Measurements from ENCODE around the gene SPPL2C.

The SPPL2C gene

DNA sequence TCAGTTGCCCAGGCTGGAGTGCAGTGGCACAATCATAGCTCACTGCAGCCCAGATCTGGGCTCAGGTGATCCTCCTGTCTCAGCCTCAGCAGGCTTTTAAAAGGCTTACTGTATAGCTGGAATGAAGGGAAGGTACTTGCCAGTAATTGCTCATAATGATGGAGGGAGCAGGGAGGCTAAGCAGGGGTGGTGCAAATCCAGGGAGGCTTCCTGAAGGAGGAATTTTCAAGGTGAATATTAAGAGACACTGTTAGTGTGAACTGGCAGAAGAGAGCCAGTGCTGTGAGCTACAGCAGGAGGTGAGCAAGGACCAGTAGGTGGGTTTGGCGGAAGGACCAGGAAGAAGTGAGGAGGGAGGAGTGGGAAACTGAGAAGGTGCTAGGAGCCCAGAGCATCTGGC lies 35.8 kb upstream of the SPPL2C start:
- no peak for ATAC-seq
- TF ChIP-seq ARNTL (CRISPR knock-in tag; IDR thresholded peaks at IDR 0.05; ENCODE audit: borderline replicate concordance, low read depth) (no peak), ISL1 (CRISPR knock-in tag; IDR thresholded peaks at IDR 0.05) (no peak), ZNF565 (CRISPR knock-in tag; conservative IDR thresholded peaks at IDR 0.05; ENCODE audit: low read depth) (no peak), BACH2 (CRISPR knock-in tag; IDR thresholded peaks at IDR 0.05; ENCODE audit: borderline replicate concordance) (no peak), ZC3H10 (CRISPR knock-in tag; IDR thresholded peaks at IDR 0.05) (no peak), RARB (CRISPR knock-in tag; IDR thresholded peaks at IDR 0.05) (no peak), CSDC2 (CRISPR knock-in tag; IDR thresholded peaks at IDR 0.05) (no peak), ZNF8 (CRISPR knock-in tag; IDR thresholded peaks at IDR 0.05) (no peak)
- TF ChIP-seq, protein P1, sequence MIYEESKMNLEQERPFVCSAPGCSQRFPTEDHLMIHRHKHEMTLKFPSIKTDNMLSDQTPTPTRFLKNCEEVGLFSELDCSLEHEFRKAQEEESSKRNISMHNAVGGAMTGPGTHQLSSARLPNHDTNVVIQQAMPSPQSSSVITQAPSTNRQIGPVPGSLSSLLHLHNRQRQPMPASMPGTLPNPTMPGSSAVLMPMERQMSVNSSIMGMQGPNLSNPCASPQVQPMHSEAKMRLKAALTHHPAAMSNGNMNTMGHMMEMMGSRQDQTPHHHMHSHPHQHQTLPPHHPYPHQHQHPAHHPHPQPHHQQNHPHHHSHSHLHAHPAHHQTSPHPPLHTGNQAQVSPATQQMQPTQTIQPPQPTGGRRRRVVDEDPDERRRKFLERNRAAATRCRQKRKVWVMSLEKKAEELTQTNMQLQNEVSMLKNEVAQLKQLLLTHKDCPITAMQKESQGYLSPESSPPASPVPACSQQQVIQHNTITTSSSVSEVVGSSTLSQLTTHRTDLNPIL (CRISPR knock-in tag; IDR thresholded peaks at IDR 0.05; ENCODE audit: low read depth), result no peak
- TF ChIP-seq, protein P2, sequence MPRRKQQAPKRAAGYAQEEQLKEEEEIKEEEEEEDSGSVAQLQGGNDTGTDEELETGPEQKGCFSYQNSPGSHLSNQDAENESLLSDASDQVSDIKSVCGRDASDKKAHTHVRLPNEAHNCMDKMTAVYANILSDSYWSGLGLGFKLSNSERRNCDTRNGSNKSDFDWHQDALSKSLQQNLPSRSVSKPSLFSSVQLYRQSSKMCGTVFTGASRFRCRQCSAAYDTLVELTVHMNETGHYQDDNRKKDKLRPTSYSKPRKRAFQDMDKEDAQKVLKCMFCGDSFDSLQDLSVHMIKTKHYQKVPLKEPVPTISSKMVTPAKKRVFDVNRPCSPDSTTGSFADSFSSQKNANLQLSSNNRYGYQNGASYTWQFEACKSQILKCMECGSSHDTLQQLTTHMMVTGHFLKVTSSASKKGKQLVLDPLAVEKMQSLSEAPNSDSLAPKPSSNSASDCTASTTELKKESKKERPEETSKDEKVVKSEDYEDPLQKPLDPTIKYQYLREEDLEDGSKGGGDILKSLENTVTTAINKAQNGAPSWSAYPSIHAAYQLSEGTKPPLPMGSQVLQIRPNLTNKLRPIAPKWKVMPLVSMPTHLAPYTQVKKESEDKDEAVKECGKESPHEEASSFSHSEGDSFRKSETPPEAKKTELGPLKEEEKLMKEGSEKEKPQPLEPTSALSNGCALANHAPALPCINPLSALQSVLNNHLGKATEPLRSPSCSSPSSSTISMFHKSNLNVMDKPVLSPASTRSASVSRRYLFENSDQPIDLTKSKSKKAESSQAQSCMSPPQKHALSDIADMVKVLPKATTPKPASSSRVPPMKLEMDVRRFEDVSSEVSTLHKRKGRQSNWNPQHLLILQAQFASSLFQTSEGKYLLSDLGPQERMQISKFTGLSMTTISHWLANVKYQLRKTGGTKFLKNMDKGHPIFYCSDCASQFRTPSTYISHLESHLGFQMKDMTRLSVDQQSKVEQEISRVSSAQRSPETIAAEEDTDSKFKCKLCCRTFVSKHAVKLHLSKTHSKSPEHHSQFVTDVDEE (CRISPR knock-in tag; IDR thresholded peaks at IDR 0.05), result no peak

DNA sequence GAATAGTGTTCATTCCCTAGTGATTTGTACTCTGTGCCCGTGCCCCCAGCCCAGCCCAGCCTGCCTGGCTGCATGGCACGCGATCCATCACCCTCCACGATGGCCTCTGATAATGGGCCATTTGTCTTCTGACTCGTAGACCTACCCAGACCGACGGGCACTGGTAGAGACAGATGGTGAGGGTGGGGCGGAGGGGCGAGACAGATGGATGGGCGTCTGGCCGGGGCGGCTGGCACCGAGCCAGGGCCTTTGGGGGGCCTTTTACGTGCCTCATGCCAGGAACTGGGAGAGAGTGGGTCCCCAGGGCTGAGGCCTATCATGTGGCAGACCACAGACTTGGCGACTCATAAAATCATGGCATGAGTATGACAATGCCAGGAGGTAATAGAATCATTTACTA lies 35.2 kb upstream of the SPPL2C start:
- TF ChIP-seq TOX (CRISPR knock-in tag; IDR thresholded peaks at IDR 0.05; ENCODE audit: borderline replicate concordance) (no peak), ZFP30 (CRISPR knock-in tag; IDR thresholded peaks at IDR 0.05) (no peak), ISL1 (CRISPR knock-in tag; IDR thresholded peaks at IDR 0.05) (no peak), ESRRG (CRISPR knock-in tag; IDR thresholded peaks at IDR 0.05) (no peak), ZNF70 (CRISPR knock-in tag; IDR thresholded peaks at IDR 0.05) (no peak), OSR1 (CRISPR knock-in tag; IDR thresholded peaks at IDR 0.05) (no peak), BACH2 (CRISPR knock-in tag; IDR thresholded peaks at IDR 0.05; ENCODE audit: borderline replicate concordance) (no peak), PPARA (CRISPR knock-in tag; IDR thresholded peaks at IDR 0.05; ENCODE audit: borderline replicate concordance) (no peak), ZNF8 (CRISPR knock-in tag; IDR thresholded peaks at IDR 0.05) (no peak)
- TF ChIP-seq, protein P2 (CRISPR knock-in tag; IDR thresholded peaks at IDR 0.05), result no peak
- TF ChIP-seq, protein P3, sequence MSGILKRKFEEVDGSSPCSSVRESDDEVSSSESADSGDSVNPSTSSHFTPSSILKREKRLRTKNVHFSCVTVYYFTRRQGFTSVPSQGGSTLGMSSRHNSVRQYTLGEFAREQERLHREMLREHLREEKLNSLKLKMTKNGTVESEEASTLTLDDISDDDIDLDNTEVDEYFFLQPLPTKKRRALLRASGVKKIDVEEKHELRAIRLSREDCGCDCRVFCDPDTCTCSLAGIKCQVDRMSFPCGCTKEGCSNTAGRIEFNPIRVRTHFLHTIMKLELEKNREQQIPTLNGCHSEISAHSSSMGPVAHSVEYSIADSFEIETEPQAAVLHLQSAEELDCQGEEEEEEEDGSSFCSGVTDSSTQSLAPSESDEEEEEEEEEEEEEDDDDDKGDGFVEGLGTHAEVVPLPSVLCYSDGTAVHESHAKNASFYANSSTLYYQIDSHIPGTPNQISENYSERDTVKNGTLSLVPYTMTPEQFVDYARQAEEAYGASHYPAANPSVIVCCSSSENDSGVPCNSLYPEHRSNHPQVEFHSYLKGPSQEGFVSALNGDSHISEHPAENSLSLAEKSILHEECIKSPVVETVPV (CRISPR knock-in tag; IDR thresholded peaks at IDR 0.05), result no peak
- no peak for ATAC-seq

DNA sequence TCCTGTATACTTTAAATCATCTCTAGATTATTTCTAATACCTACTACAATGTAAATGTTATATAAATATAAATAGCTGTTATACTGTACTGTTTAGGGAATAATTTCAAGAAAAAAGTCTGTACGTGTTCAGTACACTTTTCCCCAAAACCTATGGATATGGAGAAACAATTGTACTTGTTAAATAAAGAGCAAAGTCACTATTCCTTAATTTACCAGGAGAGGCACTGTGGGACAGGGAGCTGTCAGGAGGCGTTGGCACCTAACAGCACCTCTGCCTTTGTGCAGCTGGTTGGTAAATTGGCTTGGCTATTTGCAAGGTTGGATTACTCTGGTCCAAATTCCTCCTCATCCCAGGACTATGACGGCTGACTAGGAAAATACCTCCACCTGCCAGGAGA lies 32.6 kb upstream of the SPPL2C start:
- no peak for ATAC-seq
- TF ChIP-seq ESRRG (CRISPR knock-in tag; IDR thresholded peaks at IDR 0.05) (no peak), PPARA (CRISPR knock-in tag; IDR thresholded peaks at IDR 0.05; ENCODE audit: borderline replicate concordance) (no peak), GLIS3 (CRISPR knock-in tag; IDR thresholded peaks at IDR 0.05) (no peak), TCF4 (CRISPR knock-in tag; IDR thresholded peaks at IDR 0.05; ENCODE audit: borderline replicate concordance) (no peak)

DNA sequence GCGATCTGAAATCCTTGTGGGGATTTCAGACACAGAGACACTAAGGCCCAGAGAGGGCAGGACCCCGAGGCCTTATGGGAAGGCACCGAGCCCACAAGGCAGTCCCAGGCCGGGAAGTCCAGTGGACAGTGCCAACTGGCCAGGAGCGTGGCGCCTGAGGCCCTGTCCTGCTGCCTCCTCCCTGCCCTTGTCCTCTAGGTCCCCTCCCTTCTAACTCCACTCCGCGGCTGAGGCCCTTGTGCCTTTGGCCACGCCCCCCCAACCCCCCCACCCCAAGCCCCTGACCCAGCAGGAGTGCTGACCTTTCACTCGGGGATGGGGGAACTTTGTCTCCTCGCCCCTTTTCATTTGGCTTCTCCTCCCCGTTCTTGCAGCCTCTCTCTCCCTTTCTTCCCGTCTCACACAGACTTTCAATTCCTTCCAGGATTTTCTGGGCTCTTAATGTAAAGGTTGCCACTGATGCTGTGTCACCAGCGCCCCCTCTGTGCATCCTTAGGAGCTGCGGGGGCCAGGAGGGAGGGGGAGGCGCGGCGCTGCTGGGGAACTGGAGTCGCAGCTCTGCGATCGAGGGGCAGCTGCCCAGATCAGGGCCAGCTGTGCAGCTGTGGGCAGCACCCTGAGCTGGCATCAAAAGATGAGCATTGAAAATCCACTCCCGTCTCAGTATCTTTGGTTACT lies 31.5 kb upstream of the SPPL2C start:
- TF ChIP-seq ZNF70 (CRISPR knock-in tag; IDR thresholded peaks at IDR 0.05), result no peak
- no peak for ATAC-seq
